Activated T-helper 1 cell treated with anti-CD3 and anti-CD28 coated beads, Interleukin-2, amount 50 U/mL, for 16 hours (primary cell): ENCODE results near the gene KPNA4.
"Not testable (repeated sequence)": the region's sequence is repeated elsewhere in the genome, so short reads cannot be mapped to it uniquely, and the experiment has no call there.

ENCODE experiments used
- DNase-seq, 2 donors: peaks; one replicate each; pipeline ENCODE4 v3.0.0-alpha.2; 2020; ENCODE audit warnings: low read depth in 1 of 2, low spot score in 1 of 2

The KPNA4 gene

DNA sequence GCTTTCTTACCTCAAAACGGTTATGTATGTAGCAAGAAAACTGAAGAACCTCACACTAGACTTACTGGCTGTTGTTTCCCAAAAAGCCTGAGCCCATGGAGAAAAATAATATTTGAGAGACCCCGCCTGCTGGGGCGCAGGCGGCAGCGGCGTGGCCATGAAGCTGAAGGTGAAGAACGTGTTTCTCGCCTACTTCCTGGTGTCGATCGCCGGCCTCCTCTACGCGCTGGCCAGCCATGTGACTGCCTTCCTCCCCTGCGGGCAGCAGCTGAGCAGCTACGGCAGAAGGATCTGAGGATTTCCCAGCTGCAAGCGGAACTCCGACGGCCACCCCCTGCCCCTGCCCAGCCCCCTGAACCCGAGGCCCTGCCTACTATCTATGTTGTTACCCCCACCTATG is 113.1 kb downstream of the KPNA4 start:
- not testable (repeated sequence) for DNase-seq

DNA sequence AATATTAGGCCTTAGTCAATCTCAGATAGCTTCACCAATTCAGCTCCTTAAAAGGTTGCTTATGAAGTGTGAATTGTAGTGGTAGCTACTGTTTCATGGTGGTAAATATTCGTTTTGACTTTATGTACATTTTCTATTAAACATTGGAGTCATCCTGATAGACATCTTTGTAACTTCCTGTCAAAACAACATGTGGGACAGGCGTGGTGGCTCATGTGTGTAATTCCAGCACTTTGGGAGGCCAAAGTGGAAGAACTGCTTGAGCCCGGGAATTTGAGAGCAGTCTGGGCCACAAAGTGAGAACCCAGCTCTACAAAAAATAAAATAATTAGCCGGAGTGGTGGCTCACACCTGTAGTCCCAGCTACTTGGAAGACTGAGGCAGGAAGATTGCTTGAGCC is 113.8 kb downstream of the KPNA4 start:
- DNase-seq: no peak

- DNase-seq: no peak
Observed at GRCh38 chr3:160450846-160451245, 114.5 kb downstream of the KPNA4 start.

DNA sequence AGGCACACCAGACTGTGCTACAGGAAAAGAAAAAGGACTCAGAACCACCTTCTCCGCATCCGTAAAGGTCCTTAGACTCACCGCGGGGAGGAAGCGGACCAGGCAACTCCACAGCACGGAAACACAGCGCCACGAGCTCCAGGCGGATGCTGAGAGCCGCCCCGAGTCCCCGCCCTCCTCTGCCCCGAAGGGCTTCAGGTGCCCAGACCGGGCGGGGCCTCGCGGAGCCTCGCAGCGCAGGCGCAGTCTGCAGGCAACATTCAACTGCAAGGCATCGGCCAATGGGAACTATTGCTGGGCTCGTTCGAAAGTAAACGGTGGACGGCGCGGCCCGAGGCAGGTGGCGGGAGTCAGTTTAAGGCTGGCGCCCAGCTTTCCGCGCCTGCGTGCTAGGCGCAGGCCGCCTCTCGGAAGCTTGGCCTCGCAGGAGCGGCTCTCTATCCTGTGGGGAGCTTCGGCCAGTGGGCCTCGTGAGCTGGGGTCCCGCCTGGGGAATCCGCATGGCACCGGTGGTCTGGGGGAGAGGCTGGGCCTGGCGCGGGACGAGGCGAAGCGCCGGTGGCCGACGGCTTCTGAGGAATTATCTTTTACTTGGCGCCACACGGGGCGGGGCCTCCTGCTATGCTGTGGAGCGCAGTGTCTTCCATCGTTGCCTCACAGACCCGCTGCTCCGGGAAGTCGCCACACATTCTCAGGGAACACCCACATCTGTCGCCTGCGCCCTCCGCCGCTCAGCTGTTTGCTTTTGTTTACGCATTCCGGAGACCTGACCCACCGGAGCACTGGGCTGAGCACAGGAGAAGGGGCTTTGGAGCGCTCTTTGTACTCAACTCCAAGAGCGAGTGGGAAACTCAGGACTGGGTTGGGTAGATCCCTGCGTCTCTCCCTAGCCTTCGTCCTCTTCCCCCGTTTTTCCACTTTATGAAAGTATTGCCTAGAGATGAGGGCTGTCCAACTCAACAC is 115.5 kb downstream of the KPNA4 start, which contains the start of gene TRIM59:
TSS of gene TRIM59 (minus strand) at position 151 of the 963 bp plus-strand sequence. CDS start 10,603 bp downstream, outside the sequence.
- DNase-seq: peak; percentile 90 to 93

- no peak for DNase-seq
Observed at GRCh38 chr3:160448845-160449635, 116.3 kb downstream of the KPNA4 start.

- DNase-seq: no peak
Observed at GRCh38 chr3:160447544-160447943, 117.8 kb downstream of the KPNA4 start.

- DNase-seq: no peak
Observed at GRCh38 chr3:160446522-160447056, 118.8 kb downstream of the KPNA4 start.

- DNase-seq: no peak
Observed at GRCh38 chr3:160445854-160446253, 119.5 kb downstream of the KPNA4 start.
